T-helper 2 cell treated with Interferon-gamma antibody and Interleukin-4, amounts not matched to agents 100 ng/mL and 5 ng/mL, for 36 hours (primary cell): ENCODE results near the gene ADCY7. TPM values are rescaled to one million over a fixed set of nuclear protein-coding genes. Genes with fewer than 3 reads are reported as not detected.

Source experiments
- intact Hi-C: fragments of 100-400 bp; cut with micrococcal nuclease; formaldehyde crosslinking; loops from one replicate; pipeline ENCODE4 v1.15.1; 2023
- total RNA-seq: library from RNA; stranded (reverse); gene quantifications from 2 replicates; pipeline ENCODE4 v1.2.3, GENCODE V29; 2022

ADCY7 gene
- total RNA-seq, 1 donor from 2014 or later, result 187 TPM

DNA sequence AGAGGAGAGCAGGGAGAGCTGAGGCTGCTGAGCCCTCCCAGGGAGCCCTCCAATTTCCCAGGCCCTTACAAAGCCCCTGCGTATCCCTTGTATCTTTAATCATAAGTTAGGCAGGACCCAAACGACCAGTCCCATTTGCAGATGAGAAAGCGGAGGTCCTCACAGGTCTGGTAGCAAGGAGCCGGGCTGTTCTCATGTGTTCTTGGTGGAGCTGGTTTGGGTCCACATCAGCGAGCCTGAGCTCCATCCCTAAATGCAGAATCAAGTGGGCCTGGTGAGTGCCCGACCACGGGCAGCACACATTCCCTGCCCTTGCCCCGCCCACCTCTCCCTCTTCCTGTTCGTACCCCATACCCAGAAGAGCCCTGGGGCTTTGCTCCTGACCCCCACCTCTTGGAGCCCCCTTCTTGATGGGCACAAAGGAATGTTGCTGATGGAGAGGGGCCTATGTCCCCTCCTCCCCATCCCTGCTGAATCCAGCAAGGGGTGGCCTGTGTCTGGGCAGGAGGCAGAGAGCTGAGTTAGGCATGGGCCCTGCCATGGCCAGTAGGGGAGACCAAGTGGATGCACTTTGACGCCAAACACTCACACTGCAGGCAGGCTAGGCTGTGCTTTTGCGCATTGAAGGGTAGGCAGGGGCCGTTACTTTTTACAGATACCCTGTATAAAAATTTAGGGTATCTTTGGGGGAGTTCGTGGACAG, 18.3 kb upstream of the ADCY7 start:
- intact Hi-C loops, result no loop called here

DNA sequence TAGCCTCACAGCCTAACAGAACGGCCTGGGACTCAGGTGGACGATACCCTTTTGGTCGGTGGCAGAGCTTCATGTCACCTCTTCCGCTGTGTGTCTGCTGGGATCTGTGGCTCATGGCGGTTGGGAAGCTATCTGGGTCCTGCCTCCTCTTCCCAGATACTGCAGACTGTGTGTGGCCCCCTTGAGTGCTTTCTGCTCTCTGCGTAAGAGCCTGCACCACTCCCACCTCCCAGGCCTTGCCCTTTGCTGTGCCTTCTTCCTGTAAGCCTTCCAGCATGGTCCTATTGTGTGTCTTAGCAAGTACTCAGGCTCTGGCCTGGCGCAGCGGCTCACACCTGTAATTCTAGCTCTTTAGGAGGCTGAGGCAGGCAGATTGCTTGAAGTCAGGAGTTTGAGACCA, 17.5 kb upstream of the ADCY7 start:
- intact Hi-C loops, result no loop called here

DNA sequence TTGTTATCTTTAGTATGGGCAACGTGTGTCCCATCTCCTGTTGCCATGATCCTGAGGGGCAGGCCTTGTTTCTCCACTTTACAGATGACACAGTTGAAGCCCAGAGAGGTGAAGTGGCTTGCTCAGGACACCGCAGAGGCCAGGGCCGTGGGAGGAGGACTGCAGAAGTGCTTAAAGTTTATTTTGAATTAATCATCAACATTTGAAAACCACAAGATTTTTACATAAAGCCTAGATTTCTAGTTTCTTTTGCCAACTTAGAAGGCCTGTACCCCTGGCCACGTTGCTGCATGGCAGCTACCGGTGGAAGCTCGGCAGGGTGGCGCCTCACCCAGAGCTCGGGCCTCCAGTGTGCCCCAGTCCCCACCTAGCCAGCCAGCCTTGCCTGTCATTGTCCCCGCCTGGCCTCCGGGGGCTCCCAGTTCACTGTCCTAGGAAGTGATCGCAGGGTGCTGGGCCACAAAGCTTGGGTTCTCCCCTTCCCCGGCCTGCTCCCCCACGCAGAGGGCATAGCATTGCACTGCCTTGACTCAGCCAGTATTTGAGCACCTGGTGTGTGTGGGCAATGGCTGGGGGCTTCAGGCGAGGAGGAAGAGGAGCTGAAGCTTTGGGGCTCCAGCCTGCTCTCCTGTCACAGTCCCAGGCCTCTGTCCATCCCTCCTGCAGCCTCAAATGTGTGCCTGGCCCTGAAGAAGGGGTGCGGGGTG, 14.8 kb upstream of the ADCY7 start:
- intact Hi-C loops, result no loop called here

DNA sequence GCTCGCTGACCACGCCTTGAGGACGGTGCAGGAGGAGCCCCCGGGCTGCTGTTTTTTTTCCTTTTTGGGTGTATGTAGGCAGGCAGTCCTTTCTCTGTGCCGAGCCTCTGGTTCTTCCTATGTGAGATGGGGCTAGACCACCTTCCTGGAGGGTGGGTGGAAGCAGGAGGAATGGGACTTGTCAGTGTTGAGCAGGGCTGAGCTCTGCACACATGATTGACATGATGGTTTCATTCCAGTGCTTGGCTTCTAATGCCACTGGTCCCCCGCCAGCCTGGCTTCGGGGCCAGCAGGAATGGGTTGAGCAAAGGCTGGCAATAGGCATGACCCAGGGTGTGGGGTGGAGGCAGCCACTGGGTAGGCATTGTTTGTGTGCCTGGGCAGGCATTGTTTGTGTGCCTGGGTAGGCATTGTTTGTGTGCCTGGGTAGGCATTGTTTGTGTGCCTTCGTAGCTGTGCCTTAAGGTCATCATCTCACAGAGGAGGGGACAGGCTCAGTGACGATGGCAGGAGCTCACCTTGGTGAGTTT, 14.2 kb upstream of the ADCY7 start:
- intact Hi-C loops, result no loop called here

- intact Hi-C loops, result no loop called here
Measured at GRCh38 chr16:50252874-50253513, 13.4 kb upstream of the ADCY7 start.

GRCh38 chr16:50253514-50253910, 12.8 kb upstream of the ADCY7 start:
- intact Hi-C loops, result no loop called here

DNA sequence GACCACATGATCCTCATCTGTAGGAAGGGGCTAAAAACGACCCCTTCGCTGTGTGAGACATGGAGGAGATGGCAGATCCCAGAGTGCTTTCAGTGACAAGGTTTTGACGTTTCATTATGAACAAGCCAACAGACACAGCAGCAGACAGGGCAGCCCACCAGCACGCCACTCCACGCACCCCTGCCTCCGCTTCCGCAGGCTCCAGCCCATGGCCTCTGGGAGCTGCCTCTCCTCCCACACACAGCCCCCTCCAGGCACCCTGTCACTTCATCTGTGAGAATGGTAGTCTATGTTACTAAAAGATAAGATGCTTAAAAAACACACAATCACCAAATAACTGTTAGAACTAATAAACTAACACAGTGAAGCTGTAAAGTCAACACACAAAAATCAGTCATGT, 12.3 kb upstream of the ADCY7 start:
- intact Hi-C loops, result no loop called here

- intact Hi-C loops, result no loop called here
Measured at GRCh38 chr16:50255538-50255937, 10.8 kb upstream of the ADCY7 start.

GRCh38 chr16:50256604-50257003, 9.7 kb upstream of the ADCY7 start:
- intact Hi-C loops, result no loop called here

DNA sequence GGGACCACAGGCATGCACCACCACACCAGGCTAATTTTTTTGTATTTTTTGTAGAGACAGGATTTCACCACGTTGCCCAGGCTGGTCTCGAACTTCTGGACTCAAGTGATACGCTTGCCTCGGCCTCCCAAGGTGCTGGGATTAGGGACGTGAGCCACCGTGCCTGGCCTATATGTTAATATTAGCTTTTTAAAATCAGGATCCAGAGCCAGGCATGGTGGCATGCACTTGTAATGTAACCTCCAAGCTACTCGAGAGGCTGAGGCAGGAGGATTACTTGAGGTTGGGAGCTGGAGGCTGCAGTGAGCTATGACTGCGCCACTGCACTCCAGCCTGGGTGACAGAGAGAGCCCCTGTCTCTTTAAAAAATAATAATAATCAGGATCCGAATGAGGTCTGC, 8.5 kb upstream of the ADCY7 start:
- intact Hi-C loops, result no loop called here

DNA sequence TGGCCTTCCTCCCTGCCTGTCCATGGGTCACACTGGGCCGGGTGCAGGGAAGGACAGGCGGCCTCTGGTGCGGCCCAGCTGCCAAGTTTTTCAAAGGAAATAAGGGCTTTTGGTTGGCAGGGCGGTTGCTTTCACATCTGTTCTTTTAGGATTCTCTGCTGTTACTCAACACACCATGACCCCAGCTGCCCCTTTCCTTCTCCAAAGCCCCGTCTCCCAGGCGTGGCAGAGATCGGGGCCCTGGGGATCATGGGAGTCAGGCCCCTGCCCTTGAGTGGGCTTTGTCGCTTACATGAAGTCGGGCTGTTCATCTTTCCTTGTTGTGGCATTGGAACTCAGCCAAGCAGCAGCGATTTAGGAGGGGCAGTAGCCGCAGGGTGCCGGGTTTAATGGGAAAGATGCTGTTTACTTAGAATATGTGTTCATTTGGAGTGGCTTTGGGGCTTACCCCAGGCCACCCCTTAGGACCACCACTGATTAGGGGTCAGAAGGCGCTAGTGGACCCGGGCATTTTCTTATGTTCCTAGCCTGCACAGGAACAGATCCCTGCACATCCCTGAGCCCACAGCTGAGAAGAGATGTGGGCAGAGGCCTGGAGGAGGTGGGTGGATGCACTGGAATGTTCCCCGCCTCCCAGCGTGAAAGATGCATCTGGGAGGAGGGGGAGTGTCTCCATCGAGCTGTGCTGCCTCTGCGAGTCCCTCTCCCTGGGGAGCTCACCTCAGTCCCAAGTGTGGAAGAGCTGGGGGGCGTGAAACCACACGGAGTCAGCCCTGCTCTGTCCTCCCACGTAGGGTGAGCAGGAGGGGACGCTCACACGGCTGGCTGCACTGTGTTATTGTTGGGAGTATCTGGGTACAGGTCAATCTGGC, 6.8 kb upstream of the ADCY7 start:
- intact Hi-C loops, result no loop called here

DNA sequence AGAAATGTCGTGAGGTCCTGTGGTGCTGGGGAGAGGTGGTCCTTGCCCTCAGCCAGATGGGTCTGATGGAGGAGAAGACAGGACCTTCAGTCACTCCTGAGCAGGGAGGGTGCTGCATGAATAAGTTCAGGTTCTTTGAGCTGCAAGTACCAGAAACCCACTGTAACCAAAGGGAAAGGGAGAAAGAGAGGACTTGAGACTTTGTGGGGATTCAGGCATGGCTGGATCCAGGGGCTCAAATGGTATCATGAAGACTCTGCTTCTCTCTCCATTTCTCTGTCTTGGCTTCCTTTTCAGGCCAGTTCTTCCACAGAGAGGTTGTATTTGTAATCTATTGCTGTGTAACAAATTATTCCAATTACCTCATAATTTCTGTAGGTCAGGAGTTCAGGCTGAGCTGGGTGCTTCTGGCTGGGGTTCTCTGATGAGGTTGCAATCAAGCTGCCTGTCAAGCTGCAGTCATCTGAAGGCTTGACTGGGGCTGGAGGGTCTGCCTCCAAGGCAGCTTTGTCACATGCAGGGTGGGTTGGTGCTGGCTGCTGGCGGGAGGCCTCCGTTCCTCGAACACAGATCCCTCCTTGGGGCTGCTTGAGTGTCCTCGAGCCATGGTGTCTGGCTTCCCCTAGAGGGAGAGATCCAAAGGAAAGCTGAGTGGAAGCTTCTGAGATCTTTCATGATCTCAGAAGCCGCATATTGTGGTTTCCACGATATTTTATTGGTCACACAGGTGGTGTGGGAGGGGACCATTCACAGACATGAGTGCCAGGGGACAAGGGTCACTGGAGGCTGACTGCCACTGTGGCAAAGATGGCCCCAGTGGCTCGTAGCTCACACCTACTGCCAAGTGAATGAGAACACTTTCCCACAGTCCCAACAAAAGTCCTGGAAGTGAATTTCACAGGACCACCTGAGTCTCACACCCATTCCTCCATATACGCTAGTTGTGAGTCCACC, 5.9 kb upstream of the ADCY7 start:
- intact Hi-C loops, result no loop called here

DNA sequence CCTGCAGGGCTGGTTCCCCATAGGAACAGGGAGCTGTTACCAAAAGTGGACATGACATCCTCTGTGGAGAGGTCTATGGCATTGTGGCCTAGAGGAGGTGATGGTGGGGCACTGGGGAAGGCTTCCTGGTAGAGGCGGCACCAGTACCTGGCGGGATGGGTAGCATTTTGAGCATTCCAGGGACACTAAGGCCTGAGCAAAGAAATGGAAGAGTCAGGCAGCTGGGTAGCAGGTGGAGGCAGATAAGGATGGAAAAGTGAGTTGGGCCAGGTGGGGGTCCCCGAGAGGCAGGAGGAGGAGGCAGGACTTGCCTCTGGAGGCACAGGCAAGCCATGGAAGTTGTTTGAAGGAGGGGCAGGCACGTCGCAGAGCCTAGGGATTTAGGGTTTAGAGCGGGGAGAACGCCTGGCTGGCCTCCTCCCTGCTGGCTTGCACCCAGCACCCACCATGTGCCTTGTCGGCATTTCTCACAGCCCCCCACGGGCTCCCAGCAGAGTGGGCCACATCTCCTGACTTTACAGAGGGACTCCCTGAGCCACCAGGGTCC, 5.1 kb upstream of the ADCY7 start:
- intact Hi-C loops, result no loop called here

GRCh38 chr16:50261707-50262235, 4.6 kb upstream of the ADCY7 start:
- intact Hi-C loops, result no loop called here

DNA sequence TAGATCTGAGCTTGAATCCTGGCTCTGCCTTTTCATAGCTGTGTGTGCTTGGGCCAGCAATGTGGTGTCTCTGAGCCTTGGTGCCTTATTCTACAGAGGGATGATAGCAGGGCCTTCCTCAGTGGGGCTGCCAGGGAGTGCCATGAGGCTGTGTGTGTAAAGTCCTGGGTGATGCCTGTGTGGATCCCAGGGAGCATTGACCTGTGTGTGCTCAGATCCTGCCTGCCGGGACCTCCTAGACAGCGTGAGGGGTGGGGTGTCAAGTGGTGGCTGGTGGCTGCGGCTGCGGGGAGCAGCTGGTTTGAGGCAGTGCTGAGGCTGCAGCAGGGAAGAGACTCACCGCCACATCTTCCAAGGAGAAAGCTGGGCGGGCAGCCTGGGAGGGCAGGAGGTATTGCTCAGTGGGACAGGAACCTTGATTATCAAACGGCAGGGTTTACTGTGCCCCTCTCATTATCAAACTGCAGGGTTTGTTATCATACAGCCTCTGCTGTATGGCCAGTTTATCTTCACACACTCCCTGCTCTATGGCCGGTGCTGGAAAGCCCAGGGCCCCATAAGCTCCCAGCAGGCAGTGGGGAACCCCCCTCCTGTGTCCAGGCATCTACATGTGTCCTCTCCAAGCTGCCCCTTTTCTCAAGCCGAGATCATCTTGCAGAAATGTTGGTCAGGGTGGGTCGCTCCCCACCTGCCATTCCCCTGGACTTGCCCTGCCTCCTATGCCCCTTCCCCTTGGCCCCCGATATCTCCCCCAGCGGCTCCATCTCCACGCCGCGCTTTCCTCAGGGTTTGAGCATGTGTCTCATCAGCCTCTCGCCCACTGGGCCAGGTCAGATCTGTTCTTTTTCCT, 3.1 kb upstream of the ADCY7 start:
- intact Hi-C loops, result no loop called here

DNA sequence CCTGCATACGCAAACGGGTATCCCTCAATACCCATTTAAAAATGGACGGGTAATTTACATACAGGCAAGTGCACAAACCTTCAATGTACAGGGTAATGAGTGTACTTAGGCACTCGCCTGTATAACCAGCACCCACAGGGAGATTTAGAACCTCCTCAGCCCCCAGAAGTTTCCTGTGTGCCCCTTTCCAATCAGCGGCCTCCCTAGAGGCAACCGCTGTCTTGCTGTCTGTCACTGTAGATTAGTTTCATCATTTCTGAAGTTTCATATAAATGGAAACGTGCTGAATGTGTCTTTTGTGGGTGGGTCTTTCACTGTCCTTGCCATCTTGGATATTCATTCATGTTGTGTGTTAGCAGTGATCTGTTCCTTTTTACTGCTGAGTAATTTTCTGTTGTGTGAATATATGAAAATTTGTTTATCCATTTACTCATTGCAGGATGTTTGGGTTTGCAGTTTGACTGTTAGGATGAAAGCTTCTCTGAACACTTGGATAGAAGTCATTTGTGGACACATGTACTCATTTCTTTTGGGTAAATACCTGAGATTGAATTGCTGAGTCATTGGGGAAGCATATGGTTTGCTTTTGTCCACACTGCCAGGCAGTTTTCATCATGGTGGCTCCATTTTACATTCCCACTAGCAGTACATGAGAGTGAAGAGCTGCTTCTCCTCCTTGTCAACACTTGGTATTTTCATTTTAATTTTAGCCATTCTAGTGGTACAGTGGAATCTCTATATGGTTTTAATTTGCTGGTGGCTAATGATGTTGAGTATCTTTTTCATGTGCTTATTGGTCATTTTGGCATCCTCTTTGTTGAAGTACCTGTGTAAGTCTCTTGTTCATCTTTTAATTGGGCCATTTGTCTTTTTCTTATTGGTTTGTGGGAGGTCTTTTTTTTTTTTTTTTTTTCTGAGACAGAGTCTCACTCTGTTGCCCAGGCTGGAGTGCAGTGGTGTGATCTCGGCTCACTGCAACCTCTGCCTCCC, 2.1 kb upstream of the ADCY7 start:
- intact Hi-C loops, result loop anchor here (2.0 kb wide), 1 partner anchor 15 kb away; no protein-coding TSS in a partner anchor

DNA sequence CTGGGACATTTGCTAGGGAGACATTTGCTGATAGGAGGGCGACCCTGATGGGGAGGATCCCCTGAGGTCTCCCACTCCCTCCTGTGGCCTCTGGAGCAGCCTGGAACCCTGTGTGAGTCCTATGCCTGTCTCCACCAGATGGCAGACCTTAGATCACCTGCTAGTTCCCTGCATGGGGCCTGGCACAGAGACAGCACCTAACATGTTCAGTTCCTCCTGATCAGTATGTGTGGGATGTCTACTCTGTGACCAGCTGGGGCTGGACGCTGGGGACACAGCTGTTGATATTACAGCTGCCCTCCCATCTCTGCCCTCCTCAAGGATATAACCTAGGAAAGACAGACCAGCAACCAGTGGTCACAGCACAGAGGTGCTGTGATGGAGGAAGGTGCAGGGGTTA, 1.1 kb upstream of the ADCY7 start:
- intact Hi-C loops, result loop anchor here (2.0 to 5.0 kb wide), 6 partner anchors 14 to 477 kb away; partner anchors contain the start of genes BRD7, CNEP1R1, CYLD and SNX20
